ENCODE measurements around the gene PCDH9.

PCDH9 gene

GRCh38 chr13:67155898-67156722, 74.0 kb downstream of the PCDH9 start:
- DNase-seq = no peak

GRCh38 chr13:67152085-67152484, 78.1 kb downstream of the PCDH9 start:
- DNase-seq = no peak

GRCh38 chr13:67151652-67152051, 78.5 kb downstream of the PCDH9 start:
- DNase-seq = no peak

GRCh38 chr13:67150608-67151007, 79.5 kb downstream of the PCDH9 start:
- DNase-seq = no peak

- no peak for DNase-seq
Observed at GRCh38 chr13:67148161-67148571, 82.0 kb downstream of the PCDH9 start.

GRCh38 chr13:67147342-67148133, 82.6 kb downstream of the PCDH9 start:
- no peak for DNase-seq

- DNase-seq = no peak
Observed at GRCh38 chr13:67146523-67147130, 83.5 kb downstream of the PCDH9 start.

GRCh38 chr13:67145950-67146349, 84.2 kb downstream of the PCDH9 start:
- DNase-seq = no peak

- DNase-seq = no peak
Observed at GRCh38 chr13:67143544-67144115, 86.5 kb downstream of the PCDH9 start.

GRCh38 chr13:67140006-67140405, 90.1 kb downstream of the PCDH9 start:
- DNase-seq = no peak

- DNase-seq = no peak
Observed at GRCh38 chr13:67139551-67139950, 90.6 kb downstream of the PCDH9 start.

GRCh38 chr13:67138970-67139369, 91.2 kb downstream of the PCDH9 start:
- no peak for DNase-seq

- no peak for DNase-seq
Observed at GRCh38 chr13:67137044-67137735, 92.9 kb downstream of the PCDH9 start.

- DNase-seq = no peak
Observed at GRCh38 chr13:67136157-67136556, 94.0 kb downstream of the PCDH9 start.

GRCh38 chr13:67135356-67135755, 94.8 kb downstream of the PCDH9 start:
- DNase-seq = no peak

GRCh38 chr13:67134417-67135129, 95.6 kb downstream of the PCDH9 start:
- DNase-seq = no peak

GRCh38 chr13:67133476-67133875, 96.7 kb downstream of the PCDH9 start:
- DNase-seq = no peak

GRCh38 chr13:67131393-67131792, 98.7 kb downstream of the PCDH9 start:
- no peak for DNase-seq

GRCh38 chr13:67130444-67130843, 99.7 kb downstream of the PCDH9 start:
- no peak for DNase-seq

- no peak for DNase-seq
Observed at GRCh38 chr13:67128136-67128535, 102.0 kb downstream of the PCDH9 start.

- DNase-seq = no peak
Observed at GRCh38 chr13:67125681-67126080, 104.5 kb downstream of the PCDH9 start.

- DNase-seq = no peak
Observed at GRCh38 chr13:67123165-67123564, 107.0 kb downstream of the PCDH9 start.

Data from NCI-H510A (cell line).